Measurements from ENCODE around the gene MLLT1.

MLLT1 gene

GRCh38 chr19:6213266-6213595 is 66.5 kb downstream of the MLLT1 start:
- TF ChIP-seq CTCF (IDR thresholded peaks at IDR 0.05; ENCODE audit: borderline replicate concordance, control extremely low read depth, extremely low read depth, insufficient read depth, missing control alignments) = no peak
- no peak for DNase-seq (ENCODE audit: low spot score)
- in situ Hi-C loops (cut with MboI; ENCODE audit: low sequenced_read_pairs, unreplicated experiment) = no loop called here

DNA sequence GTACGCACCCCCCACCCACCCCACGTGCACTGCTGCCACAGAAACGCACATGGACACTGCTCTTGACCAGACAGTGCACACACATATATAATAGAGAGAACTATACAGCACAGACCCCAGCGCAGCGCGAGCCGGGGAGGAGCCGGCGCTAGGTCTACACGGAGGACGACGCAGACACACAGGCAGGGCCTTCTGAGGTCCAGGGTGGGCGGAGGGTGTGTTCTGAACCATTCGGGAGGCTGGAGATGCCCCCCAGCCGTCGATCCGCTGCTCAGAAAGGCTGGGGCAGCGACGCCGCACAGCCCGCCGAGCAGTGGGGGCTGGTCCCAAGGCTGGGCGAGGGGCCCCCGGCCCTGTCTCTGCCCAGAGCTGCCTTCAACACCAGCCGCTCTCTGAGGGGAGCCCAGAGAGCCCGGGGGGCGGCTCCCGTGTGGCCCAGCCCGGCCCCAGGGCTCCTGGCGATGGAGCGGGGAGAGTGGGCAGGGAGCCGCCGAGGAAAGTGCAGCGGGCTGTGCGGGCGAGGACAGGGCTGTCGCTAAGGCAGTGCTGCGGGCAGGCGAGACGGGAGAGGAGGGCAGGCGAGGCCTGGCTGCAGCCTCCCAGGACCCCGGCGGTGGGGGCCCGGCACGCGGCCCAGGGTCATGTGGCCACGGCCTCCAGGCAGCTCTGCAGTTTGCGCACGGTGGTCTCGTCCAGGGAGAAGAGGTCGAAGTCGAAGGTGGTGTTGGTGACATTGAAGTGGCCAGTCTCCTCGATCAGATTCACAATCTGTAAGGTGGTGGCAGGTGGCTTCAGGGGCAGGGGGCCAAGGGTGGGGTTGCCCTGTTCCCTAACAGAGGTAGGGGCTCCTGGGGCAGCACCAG is 67.1 kb downstream of the MLLT1 start:
- DNase-seq (ENCODE audit: low spot score) = no peak
- in situ Hi-C loops (cut with MboI; ENCODE audit: low sequenced_read_pairs, unreplicated experiment) = no loop called here
- no peak for TF ChIP-seq CTCF (IDR thresholded peaks at IDR 0.05; ENCODE audit: borderline replicate concordance, control extremely low read depth, extremely low read depth, insufficient read depth, missing control alignments)

DNA sequence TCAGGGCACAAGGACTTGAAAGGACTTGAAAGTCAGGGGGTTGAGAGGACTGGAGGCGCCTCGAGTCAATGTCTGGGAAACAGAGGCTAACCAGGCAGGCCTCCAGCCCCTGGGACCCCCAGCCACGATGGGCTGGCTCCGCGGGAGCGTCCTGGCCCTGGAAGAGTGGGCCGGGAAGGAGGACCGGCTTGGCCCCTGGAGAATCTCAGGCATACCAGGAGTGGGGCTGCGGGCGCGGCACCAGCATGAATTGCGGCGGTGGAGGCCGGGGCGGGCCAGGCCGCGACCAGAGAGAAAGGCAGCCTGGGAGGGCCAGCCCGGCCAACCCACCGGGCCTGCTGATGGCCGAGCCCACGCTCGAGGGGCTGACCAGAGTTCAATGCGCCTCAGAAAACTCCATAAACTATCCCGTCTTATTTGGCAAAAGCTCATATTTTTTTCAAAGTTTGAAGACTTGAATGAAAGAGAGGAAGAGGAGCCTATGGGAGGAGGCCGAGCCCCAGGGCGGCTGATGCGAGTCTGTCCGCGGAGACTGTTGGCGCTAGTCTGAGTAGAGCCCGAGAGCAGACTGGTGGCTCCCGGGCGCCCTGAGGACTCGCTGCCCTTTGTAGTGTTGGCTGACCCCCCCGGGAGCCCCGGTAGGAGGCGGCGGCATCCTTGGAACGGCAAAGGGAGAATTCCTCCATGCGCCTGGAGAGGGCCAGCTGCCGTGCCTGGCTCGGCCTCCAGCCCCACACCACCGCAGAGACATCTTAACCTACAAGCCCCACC is 68.0 kb downstream of the MLLT1 start:
- in situ Hi-C loops (cut with MboI; ENCODE audit: low sequenced_read_pairs, unreplicated experiment) = no loop called here
- no peak for TF ChIP-seq CTCF (IDR thresholded peaks at IDR 0.05; ENCODE audit: borderline replicate concordance, control extremely low read depth, extremely low read depth, insufficient read depth, missing control alignments)
- no peak for DNase-seq (ENCODE audit: low spot score)

- DNase-seq (ENCODE audit: low spot score) = no peak
- in situ Hi-C loops (cut with MboI; ENCODE audit: low sequenced_read_pairs, unreplicated experiment) = no loop called here
- TF ChIP-seq CTCF (IDR thresholded peaks at IDR 0.05; ENCODE audit: borderline replicate concordance, control extremely low read depth, extremely low read depth, insufficient read depth, missing control alignments) = no peak
Observed at GRCh38 chr19:6210721-6211600, 68.8 kb downstream of the MLLT1 start.

DNA sequence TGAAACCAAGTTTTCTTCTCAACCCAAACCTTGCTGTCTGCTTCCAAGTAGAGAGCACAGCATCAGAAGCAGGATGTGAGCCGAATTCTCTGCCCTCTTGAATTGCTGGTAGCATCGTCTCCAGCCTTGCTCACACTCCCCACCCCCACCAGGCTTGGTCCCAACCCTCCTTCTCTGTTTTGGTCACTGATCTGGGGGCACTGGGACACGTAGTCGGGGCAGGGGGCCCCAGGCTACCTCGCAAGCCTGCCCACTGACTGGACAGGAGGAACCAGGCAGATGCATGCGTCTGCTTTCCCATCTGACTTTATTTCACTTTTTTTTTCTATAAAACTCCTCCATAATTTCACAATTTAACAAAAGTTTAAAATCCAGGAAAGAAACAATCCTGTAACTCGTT is 69.7 kb downstream of the MLLT1 start:
- TF ChIP-seq CTCF (IDR thresholded peaks at IDR 0.05; ENCODE audit: borderline replicate concordance, control extremely low read depth, extremely low read depth, insufficient read depth, missing control alignments) = no peak
- in situ Hi-C loops (cut with MboI; ENCODE audit: low sequenced_read_pairs, unreplicated experiment) = no loop called here
- DNase-seq (ENCODE audit: low spot score) = no peak

- DNase-seq (ENCODE audit: low spot score) = no peak
- no peak for TF ChIP-seq CTCF (IDR thresholded peaks at IDR 0.05; ENCODE audit: borderline replicate concordance, control extremely low read depth, extremely low read depth, insufficient read depth, missing control alignments)
Observed at GRCh38 chr19:6209680-6210079, 70.1 kb downstream of the MLLT1 start.

More at GRCh38 chr19:6209680-6210079, 70.1 kb downstream of the MLLT1 start:
- in situ Hi-C loops (cut with MboI; ENCODE audit: low sequenced_read_pairs, unreplicated experiment) = no loop called here
